OCI-LY3 (cell line): ENCODE measurements around the gene CYP4X1.

ENCODE experiments used
- H2AFZ ChIP-seq: fragments of 200-600, 300-600 bp; shearing (Covaris generic); 2 replicates; pipeline ENCODE4 v1.6.0; 2014; ENCODE audit warnings: antibody characterized with exemption, low read depth, low read length
- H3K27ac ChIP-seq: fragments of 200-600, 300-600 bp; sonication (generic); 2 replicates; pipeline ENCODE4 v1.5.1; 2014; ENCODE audit warnings: mild to moderate bottlenecking, low read length, moderate library complexity, mixed read lengths
- H3K27me3 ChIP-seq: fragments of 200-600, 300-600 bp; sonication (generic); 2 replicates; pipeline ENCODE4 v1.6.1; 2014; ENCODE audit warnings: low read depth, low read length, mixed read lengths
- H3K36me3 ChIP-seq: fragments of 200-600, 300-600 bp; sonication (generic); replicated peaks from 2 replicates; pipeline ENCODE3; 2014; ENCODE audit warnings: low read depth, low read length, mixed read lengths
- H3K4me1 ChIP-seq: fragments of 300-600, 200-600 bp; sonication (generic); 2 replicates; pipeline ENCODE4 v1.6.1; 2014; ENCODE audit warnings: low read length, mixed read lengths
- H3K4me2 ChIP-seq: fragments of 200-600, 300-600 bp; sonication (generic); 2 replicates; pipeline ENCODE4 v1.6.1; 2014; ENCODE audit warnings: low read length, mixed read lengths
- H3K4me3 ChIP-seq: fragments of 300-600, 200-600 bp; sonication (generic); 2 replicates; pipeline ENCODE4 v1.5.1; 2014; ENCODE audit warnings: antibody characterized with exemption, mild to moderate bottlenecking, low read length, moderate library complexity
- H3K79me2 ChIP-seq: fragments of 300-600, 200-600 bp; shearing (Covaris generic); 2 replicates; pipeline ENCODE4 v1.6.1; 2014; ENCODE audit warnings: mild to moderate bottlenecking, low read length, mixed read lengths
- H3K9ac ChIP-seq: fragments of 300-600, 200-600 bp; shearing (Covaris generic); 2 replicates; pipeline ENCODE4 v1.6.0; 2014; ENCODE audit warnings: mild to moderate bottlenecking, low read length, moderate library complexity
- H3K9me3 ChIP-seq: fragments of 200-600, 300-600 bp; shearing (Covaris generic); 2 replicates; pipeline ENCODE4 v1.6.1; 2014; ENCODE audit warnings: low read length, mixed read lengths; ENCODE audit not compliant: insufficient read depth
- H4K20me1 ChIP-seq: fragments of 200-600, 300-600 bp; sonication (generic); 2 replicates; pipeline ENCODE4 v1.6.1; 2016; ENCODE audit warnings: low read length, mixed read lengths; ENCODE audit not compliant: insufficient read depth
- CTCF ChIP-seq: fragments of 200-600, 300-600 bp; sonication (generic); IDR thresholded peaks from 2 replicates; pipeline ENCODE4 v1.5.1; 2014; ENCODE audit warnings: antibody characterized with exemption, low read length, low read depth
- EZH2phosphoT487 ChIP-seq: fragments of 200-600 bp; shearing (Covaris generic); IDR thresholded peaks from 2 replicates; pipeline ENCODE4 v1.6.1; 2018; ENCODE audit warnings: antibody characterized with exemption, mixed run types, low read depth

The CYP4X1 gene

GRCh38 chr1:47013293-47013692 lies 10.2 kb upstream of the CYP4X1 start:
- no peaks in the 10 kb centered on the region for H3K4me1 ChIP-seq
- no peaks in the 10 kb centered on the region for H4K20me1 ChIP-seq
- H3K9ac ChIP-seq = no peak overlapping the region
- no peak for TF ChIP-seq EZH2phosphoT487
- TF ChIP-seq CTCF = no peak
- H3K36me3 ChIP-seq = no peaks in the 10 kb centered on the region
- H3K27me3 ChIP-seq = no peaks in the 10 kb centered on the region
- no peak overlapping the region for H3K27ac ChIP-seq
- no peaks in the 10 kb centered on the region for H3K9me3 ChIP-seq
- no peak overlapping the region for H2AFZ ChIP-seq
- no peak overlapping the region for H3K4me3 ChIP-seq
- H3K4me2 ChIP-seq = no peak overlapping the region
- H3K79me2 ChIP-seq = no peaks in the 10 kb centered on the region

- TF ChIP-seq EZH2phosphoT487 (no peak), CTCF (no peak)
- no peaks in the 10 kb centered on the region for H3K9me3 ChIP-seq
- H3K4me3 ChIP-seq = no peak overlapping the region
- no peaks in the 10 kb centered on the region for H4K20me1 ChIP-seq
- H3K4me2 ChIP-seq = no peak overlapping the region
- H3K36me3 ChIP-seq = no peaks in the 10 kb centered on the region
- no peaks in the 10 kb centered on the region for H3K4me1 ChIP-seq
- H3K9ac ChIP-seq = no peak overlapping the region
- no peak overlapping the region for H3K27ac ChIP-seq
- no peaks in the 10 kb centered on the region for H3K79me2 ChIP-seq
- H2AFZ ChIP-seq = no peak overlapping the region
- no peaks in the 10 kb centered on the region for H3K27me3 ChIP-seq
Measured at GRCh38 chr1:47021070-47021469, 2.4 kb upstream of the CYP4X1 start.

- Histone ChIP-seq H3K4me1 (no peaks in the 10 kb centered on the region), H4K20me1 (no peaks in the 10 kb centered on the region), H3K79me2 (no peaks in the 10 kb centered on the region), H3K9me3 (no peaks in the 10 kb centered on the region), H2AFZ (no peak overlapping the region), H3K4me2 (no peak overlapping the region), H3K27ac (no peak overlapping the region), H3K4me3 (no peak overlapping the region), H3K9ac (no peak overlapping the region), H3K27me3 (no peaks in the 10 kb centered on the region), H3K36me3 (no peaks in the 10 kb centered on the region)
- no peak for TF ChIP-seq EZH2phosphoT487
- TF ChIP-seq CTCF = no peak
Measured at GRCh38 chr1:47024141-47024801, 802 bp downstream of the CYP4X1 start.

GRCh38 chr1:47030170-47030805 lies 6.8 kb downstream of the CYP4X1 start:
- no peak overlapping the region for H3K9ac ChIP-seq
- no peak overlapping the region for H3K27ac ChIP-seq
- no peak overlapping the region for H2AFZ ChIP-seq
- no peaks in the 10 kb centered on the region for H3K79me2 ChIP-seq
- H3K4me3 ChIP-seq = no peak overlapping the region
- H4K20me1 ChIP-seq = no peaks in the 10 kb centered on the region
- TF ChIP-seq CTCF (no peak), EZH2phosphoT487 (no peak)
- no peaks in the 10 kb centered on the region for H3K36me3 ChIP-seq
- no peaks in the 10 kb centered on the region for H3K9me3 ChIP-seq
- H3K4me1 ChIP-seq = no peaks in the 10 kb centered on the region
- H3K4me2 ChIP-seq = no peak overlapping the region
- no peaks in the 10 kb centered on the region for H3K27me3 ChIP-seq
